Endothelial cell of umbilical vein (primary cell): ENCODE data around the gene DCAF11. TPM values are rescaled to one million over a fixed set of nuclear protein-coding genes. Genes with fewer than 3 reads are reported as not detected.

Source experiments
- BruUV-seq: library from RNA; stranded (reverse); fragments of 400-500 nt; replicated peaks from 2 replicates; lab custom pipeline; 2021; lab: Mats Ljungman, UMichigan
- CTCF ChIA-PET: fragments of 300-600, 350-600 bp; sonication (Branson Sonifier 250); formaldehyde crosslinking; loops from one replicate; lab custom pipeline; 2021; ENCODE audit warnings: antibody characterized with exemption, inconsistent platforms; lab: Charles Lee
- POLR2A ChIA-PET: fragments of 300-600, 350-600 bp; sonication (Branson Sonifier 250); formaldehyde crosslinking; loops from one replicate; lab custom pipeline; 2021; ENCODE audit warnings: antibody characterized with exemption, inconsistent platforms; lab: Charles Lee
- DNase-seq: peaks from one replicate; pipeline ENCODE4 v3.0.0-alpha.2; 2011; ENCODE audit warnings: low read depth, low spot score
- FAIRE-seq: peaks from 2 replicates; lab custom pipeline; 2011; peaks lifted over from hg19 to GRCh38; lab: Jason Lieb, UNC
- H2AFZ ChIP-seq: 2 replicates; pipeline ENCODE4 v1.6.0; 2012; ENCODE audit warnings: low read depth, low read length, control low read depth, inconsistent platforms
- H3K27ac ChIP-seq: 2 replicates; pipeline ENCODE4 v1.5.1; 2011; ENCODE audit warnings: low read depth, mild to moderate bottlenecking, control low read depth, low read length, moderate library complexity; ENCODE audit not compliant: insufficient read depth
- H3K27me3 ChIP-seq, 2 experiments: 2 replicates each; pipeline versions ENCODE4 v1.6.0 to v1.6.1; 2011; ENCODE audit warnings: low read length in 2 of 2, mixed read lengths in 1 of 2; ENCODE audit not compliant: control insufficient read depth in 2 of 2, insufficient read depth in 2 of 2
- H3K36me3 ChIP-seq, 2 experiments: 2 replicates in 1 of 2; 3 replicates in 1 of 2; pipeline ENCODE4 v1.5.1; 2011; ENCODE audit warnings: low read length in 2 of 2, mild to moderate bottlenecking in 1 of 2, moderate library complexity in 1 of 2; ENCODE audit not compliant: control insufficient read depth in 2 of 2, insufficient read depth in 2 of 2; ENCODE audit errors: extremely low read depth in 1 of 2
- H3K4me1 ChIP-seq: 3 replicates; pipeline ENCODE4 v1.5.1; 2011; ENCODE audit warnings: mild to moderate bottlenecking, low read length; ENCODE audit not compliant: control insufficient read depth, insufficient read depth; ENCODE audit errors: extremely low read depth
- H3K4me2 ChIP-seq: 2 replicates; pipeline ENCODE4 v1.6.1; 2011; ENCODE audit warnings: low read length, control low read depth, mixed read lengths; ENCODE audit not compliant: insufficient read depth
- H3K4me3 ChIP-seq, 3 experiments: fragments of 200-600 bp in 1 of 3; sonication (generic), shearing (Covaris generic) in 1 of 3; replicated peaks in 1 of 3; 2 replicates each; pipeline ENCODE4 v1.5.1; 2011 to 2016; ENCODE audit warnings: control low read depth in 3 of 3, low read length in 3 of 3, mild to moderate bottlenecking in 2 of 3, inconsistent platforms in 1 of 3, low read depth in 1 of 3, moderate library complexity in 1 of 3; ENCODE audit not compliant: insufficient read depth in 1 of 3
- H3K79me2 ChIP-seq: 2 replicates; pipeline ENCODE4 v1.6.0; 2012; ENCODE audit warnings: low read length, inconsistent platforms; ENCODE audit not compliant: control insufficient read depth, insufficient read depth
- H3K9ac ChIP-seq: replicated peaks from 2 replicates; pipeline ENCODE3; 2011; ENCODE audit warnings: low read length, control low read depth; ENCODE audit not compliant: insufficient read depth; ENCODE audit errors: extremely low read depth
- H3K9me1 ChIP-seq: replicated peaks from 3 replicates; pipeline ENCODE4 v1.6.0; 2011; ENCODE audit warnings: mild to moderate bottlenecking, low read length; ENCODE audit not compliant: control insufficient read depth, insufficient read depth; ENCODE audit errors: extremely low read depth
- H3K9me3 ChIP-seq: replicated peaks from 2 replicates; pipeline ENCODE4 v1.5.1; 2012; ENCODE audit warnings: low read length, inconsistent platforms; ENCODE audit not compliant: control insufficient read depth, insufficient read depth
- H4K20me1 ChIP-seq: replicated peaks from 2 replicates; pipeline ENCODE3; 2011; ENCODE audit warnings: mild to moderate bottlenecking, low read length; ENCODE audit not compliant: control insufficient read depth, insufficient read depth; ENCODE audit errors: extremely low read depth
- CTCF ChIP-seq, 2 donors: IDR thresholded peaks; 1 replicate in 1 of 2; 2 replicates in 1 of 2; pipeline ENCODE4 v1.5.1; 2011; ENCODE audit warnings: low read length in 2 of 2, mild to moderate bottlenecking in 2 of 2, moderate library complexity in 2 of 2, control low read depth in 1 of 2, inconsistent platforms in 1 of 2, low read depth in 1 of 2; ENCODE audit not compliant: insufficient read depth in 1 of 2; ENCODE audit errors: extremely low read depth in 1 of 2
- EZH2 ChIP-seq: IDR thresholded peaks from 2 replicates; pipeline ENCODE4 v1.6.1; 2012; ENCODE audit warnings: borderline replicate concordance, low read depth, mild to moderate bottlenecking, moderate library complexity, low read length, inconsistent platforms; ENCODE audit not compliant: severe bottlenecking
- FOS ChIP-seq: IDR thresholded peaks from 2 replicates; pipeline ENCODE4 v1.6.1; 2011; ENCODE audit warnings: mild to moderate bottlenecking, low read length, moderate library complexity, borderline replicate concordance; ENCODE audit not compliant: insufficient read depth
- GATA2 ChIP-seq: IDR thresholded peaks from 2 replicates; pipeline ENCODE4 v1.7.0; 2011; ENCODE audit warnings: low read depth, mild to moderate bottlenecking, moderate library complexity, mixed read lengths, low read length; ENCODE audit not compliant: insufficient read length, insufficient read depth
- JUN ChIP-seq: IDR thresholded peaks from 2 replicates; pipeline ENCODE4 v1.6.1; 2011; ENCODE audit warnings: borderline replicate concordance, low read depth; ENCODE audit not compliant: insufficient read length, insufficient read depth
- MAX ChIP-seq: IDR thresholded peaks from 2 replicates; pipeline ENCODE4 v1.6.1; 2011; ENCODE audit not compliant: insufficient read depth, insufficient read length
- MYC ChIP-seq: IDR thresholded peaks from one replicate; pipeline ENCODE4 v1.6.1; 2011; ENCODE audit warnings: mild to moderate bottlenecking, low read depth, low read length
- POLR2A ChIP-seq: IDR thresholded peaks from 2 replicates; pipeline ENCODE4 v1.6.1; 2012; ENCODE audit warnings: low read depth, mild to moderate bottlenecking, control low read depth, low read length
- POLR2AphosphoS5 ChIP-seq: IDR thresholded peaks from 2 replicates; pipeline ENCODE4 v1.6.1; 2012; ENCODE audit warnings: low read depth, mild to moderate bottlenecking, control low read depth, low read length, moderate library complexity; ENCODE audit not compliant: insufficient read depth
- dilution Hi-C: fragments of 300-500 bp; cut with MboI; formaldehyde crosslinking; loops from one replicate; pipeline ENCODE4 v1.15.0; 2019; ENCODE audit warnings: low sequenced_read_pairs; ENCODE audit not compliant: extremely low pct_ligation_motif_present
- intact Hi-C: fragments of 100-400 bp; cut with micrococcal nuclease; formaldehyde crosslinking; loops from one replicate; pipeline ENCODE4 v1.10.0; 2022
- polyA plus RNA-seq, 4 experiments: library from polyadenylated mRNA; depleted of rRNA in 3 of 4; stranded (reverse) in 3 of 4; unstranded in 1 of 4; fragments of >200 nt; gene quantifications; 2 replicates each; pipeline versions ENCODE4 v1.2.1 to v1.2.3, GENCODE V29; 2011 to 2012; ENCODE audit warnings: missing spikeins in 1 of 4
- total RNA-seq: library from RNA; stranded (reverse); gene quantifications from 2 replicates; pipeline ENCODE4 v1.2.3, GENCODE V29; 2021

DCAF11 gene
- total and polyA plus RNA-seq, 2 donors (not counting 3 experiments of a cell fraction or from before 2014, with no cell fraction given) = 37.3 to 38.5 TPM

- ChIA-PET CTCF (interaction anchor here (1.0 to 1.6 kb wide), 2 partner anchors 17 to 153 kb away, joined by 3 to 9 read pairs; partner anchors contain the start of gene IRF9), POLR2A (no interaction called here)
- no peaks in the 10 kb centered on the region for H3K9me1 ChIP-seq
- no peak for FAIRE-seq
- H3K27ac ChIP-seq = no peak overlapping the region
- TF ChIP-seq POLR2AphosphoS5 = no peak
- H3K27me3 ChIP-seq = no peaks in the 10 kb centered on the region
- H3K79me2 ChIP-seq = peaks cover 35% of the 10 kb centered on the region
- DNase-seq = no peak
- H4K20me1 ChIP-seq = no peaks in the 10 kb centered on the region
- H3K4me3 ChIP-seq = no peak overlapping the region
- intact Hi-C loops = no loop called here
- no peaks in the 10 kb centered on the region for H3K9me3 ChIP-seq
- H3K4me2 ChIP-seq = no peak overlapping the region
- dilution Hi-C loops = no loop called here
- no peak overlapping the region for H3K9ac ChIP-seq
- peaks cover 24% of the 10 kb centered on the region for H3K4me1 ChIP-seq
- peaks cover 2 to 15% of the 10 kb centered on the region in 2 experiments for H3K36me3 ChIP-seq
- no peak overlapping the region for H2AFZ ChIP-seq
- BruUV-seq = no TSS peak
Measured at GRCh38 chr14:24143511-24143910, 28.9 kb downstream of the DCAF11 start.

- Histone ChIP-seq H3K27ac (no peak overlapping the region), H3K79me2 (peaks cover 32% of the 10 kb centered on the region), H4K20me1 (no peaks in the 10 kb centered on the region), H3K9me3 (no peaks in the 10 kb centered on the region), H3K4me1 (peaks cover 23% of the 10 kb centered on the region), H3K9me1 (no peaks in the 10 kb centered on the region), H3K9ac (no peak overlapping the region), H3K4me3 (no peak overlapping the region), H3K27me3 (no peaks in the 10 kb centered on the region), H3K36me3 (peaks cover 0 to 7% of the 10 kb centered on the region in 2 experiments), H3K4me2 (no peak overlapping the region), H2AFZ (no peak overlapping the region)
- ChIA-PET POLR2A (no interaction called here), CTCF (interaction anchor here (1.6 kb wide), 1 partner anchor 16 kb away, joined by 9 read pairs; the partner anchor contains the start of gene IRF9)
- no peak for DNase-seq
- TF ChIP-seq FOS (no peak), MYC (no peak), GATA2 (no peak), POLR2A (no peak), CTCF (IDR thresholded peaks at IDR 0.05; ENCODE audit: extremely low read depth in 1 of 2, insufficient read depth in 1 of 2, low read depth in 1 of 2, low read length in 2 of 2) (no peak), MAX (no peak), JUN (no peak), EZH2 (no peak), POLR2AphosphoS5 (no peak)
- intact Hi-C loops (no loop called here), dilution Hi-C loops (no loop called here)
- no TSS peak for BruUV-seq
- FAIRE-seq = no peak
Measured at GRCh38 chr14:24144451-24144850, 29.9 kb downstream of the DCAF11 start.
